ENCODE data around the gene HMGA1.

Gene HMGA1

GRCh38 chr6:34223956-34224940 is 12.4 kb upstream of the HMGA1 start:
- DNase-seq (ENCODE audit: low spot score), result peak; percentile 94

- peak; percentile 1 for DNase-seq (ENCODE audit: low spot score)
These were observed 11.1 kb upstream of the HMGA1 start for GRCh38 chr6:34225551-34225950.

GRCh38 chr6:34226066-34226465 is 10.6 kb upstream of the HMGA1 start:
- no peak for DNase-seq (ENCODE audit: low spot score)

GRCh38 chr6:34226731-34227586 is 9.7 kb upstream of the HMGA1 start:
- no peak for DNase-seq (ENCODE audit: low spot score)

- no peak for DNase-seq (ENCODE audit: low spot score)
These were observed 8.8 kb upstream of the HMGA1 start for GRCh38 chr6:34227761-34228421.

GRCh38 chr6:34229877-34230276 is 6.8 kb upstream of the HMGA1 start:
- no peak for DNase-seq (ENCODE audit: low spot score)

- DNase-seq (ENCODE audit: low spot score), result no peak
These were observed 5.9 kb upstream of the HMGA1 start for GRCh38 chr6:34230653-34231371.

- no peak for DNase-seq (ENCODE audit: low spot score)
These were observed 4.9 kb upstream of the HMGA1 start for GRCh38 chr6:34231566-34232336.

- no peak for DNase-seq (ENCODE audit: low spot score)
These were observed 3.8 kb upstream of the HMGA1 start for GRCh38 chr6:34232901-34233300.

- DNase-seq (ENCODE audit: low spot score), result no peak
These were observed 2.8 kb upstream of the HMGA1 start for GRCh38 chr6:34233867-34234266.

GRCh38 chr6:34234667-34235306 is 1.9 kb upstream of the HMGA1 start:
- no peak for DNase-seq (ENCODE audit: low spot score)

- peak; percentile 50 for DNase-seq (ENCODE audit: low spot score)
These were observed 1.2 kb upstream of the HMGA1 start for GRCh38 chr6:34235307-34236130.

GRCh38 chr6:34236131-34236442 is 586 bp upstream of the HMGA1 start:
- DNase-seq (ENCODE audit: low spot score), result peak; percentile 70

GRCh38 chr6:34237316-34237721 is 646 bp downstream of the HMGA1 start:
- peak; percentile 49 for DNase-seq (ENCODE audit: low spot score)

GRCh38 chr6:34237722-34238584 is 1.3 kb downstream of the HMGA1 start:
- DNase-seq (ENCODE audit: low spot score), result peak; percentile 88

- no peak for DNase-seq (ENCODE audit: low spot score)
These were observed 2.2 kb downstream of the HMGA1 start for GRCh38 chr6:34238585-34239499.

- no peak for DNase-seq (ENCODE audit: low spot score)
These were observed 2.8 kb downstream of the HMGA1 start for GRCh38 chr6:34239500-34239825.

- no peak for DNase-seq (ENCODE audit: low spot score)
These were observed 3.2 kb downstream of the HMGA1 start for GRCh38 chr6:34239893-34240292.

Data from NAMALWA (cell line).